K562 (cell line): ENCODE measurements around the gene POLL. TPM values are rescaled to one million over a fixed set of nuclear protein-coding genes. Genes with fewer than 3 reads are reported as not detected.

Experiments
- CBFA2T2 ChIP-seq: fragments of 450-650 bp; conservative IDR thresholded peaks from 2 replicates; pipeline ENCODE4 v1.6.1; 2017; ENCODE audit warnings: mild to moderate bottlenecking
- CCNT2 ChIP-seq: IDR thresholded peaks from 2 replicates; pipeline ENCODE4 v1.6.1; 2011; ENCODE audit warnings: borderline replicate concordance, low read depth, mild to moderate bottlenecking, moderate library complexity, mixed read lengths, low read length; ENCODE audit not compliant: insufficient read length; ENCODE audit errors: extremely low read depth
- DPF2 ChIP-seq: fragments of 450-650 bp; IDR thresholded peaks from 2 replicates; pipeline ENCODE4 v1.6.1; 2016
- FOXJ2 ChIP-seq: fragments of 200-800 bp; sonication (Bioruptor generic); IDR thresholded peaks from 2 replicates; pipeline ENCODE4 v1.6.1; 2016; ENCODE audit warnings: missing genetic modification characterization, missing compliant biosample characterization
- HDAC2 ChIP-seq: fragments of 450-650 bp; IDR thresholded peaks from 2 replicates; pipeline ENCODE4 v1.6.1; 2016; ENCODE audit warnings: mild to moderate bottlenecking
- JUN ChIP-seq, 2 experiments: sonication (generic) in 1 of 2; formaldehyde crosslinking in 1 of 2; IDR thresholded peaks; 2 replicates each; pipeline versions ENCODE4 v1.6.1 to v1.8.0; 2012 to 2022; ENCODE audit warnings: borderline replicate concordance in 2 of 2, mild to moderate bottlenecking in 2 of 2, improper control_type of control experiment in 1 of 2, low read depth in 1 of 2, low read length in 1 of 2, missing genetic modification reagents in 1 of 2
- MAFG ChIP-seq: fragments of 450-650 bp; conservative IDR thresholded peaks from 2 replicates; pipeline ENCODE4 v1.6.1; 2016; ENCODE audit warnings: missing genetic modification characterization, missing compliant biosample characterization
- MBD2 ChIP-seq: sonication (generic); IDR thresholded peaks from 2 replicates; pipeline ENCODE4 v1.6.1; 2016; ENCODE audit warnings: low read depth, borderline replicate concordance
- NCOR1 ChIP-seq: fragments of 450-650 bp; IDR thresholded peaks from 2 replicates; pipeline ENCODE4 v1.6.1; 2016; ENCODE audit warnings: mild to moderate bottlenecking, moderate library complexity
- OTX1 ChIP-seq: fragments of 450-650 bp; formaldehyde crosslinking; IDR thresholded peaks from 2 replicates; pipeline ENCODE4 v1.4.0; 2022; ENCODE audit warnings: mild to moderate bottlenecking
- RBM34 ChIP-seq: fragments of 200-400 bp; formaldehyde crosslinking; IDR thresholded peaks from 2 replicates; pipeline ENCODE4 v1.6.1; 2018; ENCODE audit warnings: low read length, borderline replicate concordance; ENCODE audit not compliant: insufficient read depth
- RCOR1 ChIP-seq, 2 experiments: IDR thresholded peaks; 2 replicates each; pipeline ENCODE4 v1.6.1; 2012; ENCODE audit warnings: low read depth in 2 of 2, low read length in 2 of 2, borderline replicate concordance in 1 of 2, improper control_type of control experiment in 1 of 2
- SMARCA4 ChIP-seq: fragments of 450-650 bp; IDR thresholded peaks from 2 replicates; pipeline ENCODE4 v1.6.1; 2016
- STAT5A ChIP-seq: IDR thresholded peaks from 2 replicates; pipeline ENCODE4 v1.6.1; 2012; ENCODE audit warnings: low read length, inconsistent platforms, borderline replicate concordance
- TEAD4 ChIP-seq, 2 experiments: sonication (generic) in 1 of 2; formaldehyde crosslinking in 1 of 2; IDR thresholded peaks; 2 replicates each; pipeline versions ENCODE4 v1.6.1 to v1.8.0; 2012 to 2022; ENCODE audit warnings: borderline replicate concordance in 1 of 2, inconsistent platforms in 1 of 2, low read length in 1 of 2, mild to moderate bottlenecking in 1 of 2, missing genetic modification reagents in 1 of 2
- ZNF77 ChIP-seq: fragments of 250-450 bp; sonication (Bioruptor Pico); IDR thresholded peaks from 2 replicates; pipeline ENCODE4 v1.5.0; 2020
- polyA plus RNA-seq, 8 experiments: library from polyadenylated mRNA; depleted of rRNA in 4 of 8; stranded (reverse) in 5 of 8; unstranded in 3 of 8; fragments of >200 nt; fragmentation: Nextera tagmentation in 2 of 8; fragmentation: Illumina TruSeq in 1 of 8; extraction: Ambion mirVana in 2 of 8; extraction: Trizol in 1 of 8; gene quantifications; 2 replicates each; pipeline versions ENCODE4 v1.2.1 to v1.2.3, GENCODE V29; 2011 to 2014; ENCODE audit warnings: inconsistent platforms in 1 of 8, missing spikeins in 1 of 8
- total RNA-seq, 7 experiments: library from RNA; depleted of rRNA in 6 of 7; stranded (reverse); fragments of >200 nt in 6 of 7; fragmentation: Illumina TruSeq in 2 of 7; extraction: Trizol in 2 of 7; gene quantifications; 2 replicates each; pipeline versions ENCODE4 v1.2.1 to v1.2.3, GENCODE V29; 2011 to 2021; ENCODE audit warnings: low replicate concordance in 1 of 7
- TF ChIP-seq, protein P1 (sequence below): sonication (generic); IDR thresholded peaks from 2 replicates; pipeline ENCODE4 v1.6.1; 2016
- TF ChIP-seq, protein P2 (sequence below): IDR thresholded peaks from 2 replicates; pipeline ENCODE4 v1.6.1; 2012; ENCODE audit warnings: low read depth, low read length, improper control_type of control experiment, borderline replicate concordance
- TF ChIP-seq, protein P3 (sequence below): sonication (generic); formaldehyde crosslinking; IDR thresholded peaks from 2 replicates; pipeline ENCODE4 v1.8.0; 2022; ENCODE audit warnings: mild to moderate bottlenecking, missing genetic modification reagents
- TF ChIP-seq, protein P4 (sequence below): fragments of 200-800 bp; sonication (Bioruptor generic); IDR thresholded peaks from 2 replicates; pipeline ENCODE4 v1.6.1; 2017; ENCODE audit warnings: missing genetic modification characterization, missing compliant biosample characterization

The POLL gene
- total and polyA plus RNA-seq, 9 of the 15 experiments (the other 6 are each of a cell fraction or from before 2014, with no cell fraction given), result 1.2 to 18.7 (median 10.9) TPM

DNA sequence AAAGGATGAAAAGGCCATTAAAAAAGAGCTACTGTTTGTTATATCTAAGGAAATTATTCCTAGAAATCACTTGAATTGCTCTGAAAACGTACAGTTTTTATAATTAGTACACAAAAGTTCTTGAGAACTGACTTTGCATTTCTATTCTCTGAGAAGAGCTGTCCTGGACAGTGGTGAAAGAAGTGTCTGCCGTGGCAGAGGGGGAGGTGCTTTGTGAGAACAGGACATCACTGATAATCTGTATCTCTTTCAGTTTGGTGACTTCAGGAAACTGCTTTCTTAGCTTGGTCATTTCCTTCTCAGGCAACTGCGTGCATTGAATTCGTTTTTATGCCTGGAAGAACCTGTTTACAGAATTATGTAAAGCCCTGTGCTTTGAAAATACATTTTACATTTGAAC is 52.1 kb downstream of the POLL start (continued):
- TF ChIP-seq, protein P1, sequence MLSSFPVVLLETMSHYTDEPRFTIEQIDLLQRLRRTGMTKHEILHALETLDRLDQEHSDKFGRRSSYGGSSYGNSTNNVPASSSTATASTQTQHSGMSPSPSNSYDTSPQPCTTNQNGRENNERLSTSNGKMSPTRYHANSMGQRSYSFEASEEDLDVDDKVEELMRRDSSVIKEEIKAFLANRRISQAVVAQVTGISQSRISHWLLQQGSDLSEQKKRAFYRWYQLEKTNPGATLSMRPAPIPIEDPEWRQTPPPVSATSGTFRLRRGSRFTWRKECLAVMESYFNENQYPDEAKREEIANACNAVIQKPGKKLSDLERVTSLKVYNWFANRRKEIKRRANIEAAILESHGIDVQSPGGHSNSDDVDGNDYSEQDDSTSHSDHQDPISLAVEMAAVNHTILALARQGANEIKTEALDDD, result peak; percentile 47; the same call in 1 of the 2 replicates
- TF ChIP-seq RCOR1 (IDR thresholded peaks at IDR 0.05; ENCODE audit: borderline replicate concordance in 1 of 2, low read depth in 2 of 2, low read length in 2 of 2) (peak in 1 of 2 experiments; percentile 83; a peak in 2 of 4 replicates), MBD2 (peak; percentile 35; the same call in 1 of the 2 replicates), TEAD4 (IDR thresholded peaks at IDR 0.05; ENCODE audit: low read length) (peak; percentile 59), TEAD4 (CRISPR knock-in tag; IDR thresholded peaks at IDR 0.05; ENCODE audit: borderline replicate concordance) (no peak), OTX1 (CRISPR knock-in tag) (no peak), MAFG (tag) (0 out of 2 replicates have a peak, but pooled peaks have one; percentile 25), CCNT2 (peak; percentile 28), ZNF77 (no peak), JUN (IDR thresholded peaks at IDR 0.05; ENCODE audit: borderline replicate concordance, low read depth, low read length) (no peak), JUN (CRISPR knock-in tag; IDR thresholded peaks at IDR 0.05; ENCODE audit: borderline replicate concordance) (no peak), NCOR1 (peak; percentile 68), RBM34 (no peak), HDAC2 (0 out of 2 replicates have a peak, but pooled peaks have one; percentile 43), CBFA2T2 (peak; percentile 51; the same call in 1 of the 2 replicates), SMARCA4 (peak; percentile 86), DPF2 (peak; percentile 85), FOXJ2 (no peak), STAT5A (no peak)
- TF ChIP-seq, protein P2, sequence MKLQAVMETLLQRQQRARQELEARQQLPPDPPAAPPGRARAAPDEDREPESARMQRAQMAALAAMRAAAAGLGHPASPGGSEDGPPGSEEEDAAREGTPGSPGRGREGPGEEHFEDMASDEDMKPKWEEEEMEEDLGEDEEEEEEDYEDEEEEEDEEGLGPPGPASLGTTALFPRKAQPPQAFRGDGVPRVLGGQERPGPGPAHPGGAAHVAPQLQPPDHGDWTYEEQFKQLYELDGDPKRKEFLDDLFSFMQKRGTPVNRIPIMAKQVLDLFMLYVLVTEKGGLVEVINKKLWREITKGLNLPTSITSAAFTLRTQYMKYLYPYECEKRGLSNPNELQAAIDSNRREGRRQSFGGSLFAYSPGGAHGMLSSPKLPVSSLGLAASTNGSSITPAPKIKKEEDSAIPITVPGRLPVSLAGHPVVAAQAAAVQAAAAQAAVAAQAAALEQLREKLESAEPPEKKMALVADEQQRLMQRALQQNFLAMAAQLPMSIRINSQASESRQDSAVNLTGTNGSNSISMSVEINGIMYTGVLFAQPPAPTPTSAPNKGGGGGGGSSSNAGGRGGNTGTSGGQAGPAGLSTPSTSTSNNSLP, result peak; percentile 17; the same call in 1 of the 2 replicates
- TF ChIP-seq, protein P3, sequence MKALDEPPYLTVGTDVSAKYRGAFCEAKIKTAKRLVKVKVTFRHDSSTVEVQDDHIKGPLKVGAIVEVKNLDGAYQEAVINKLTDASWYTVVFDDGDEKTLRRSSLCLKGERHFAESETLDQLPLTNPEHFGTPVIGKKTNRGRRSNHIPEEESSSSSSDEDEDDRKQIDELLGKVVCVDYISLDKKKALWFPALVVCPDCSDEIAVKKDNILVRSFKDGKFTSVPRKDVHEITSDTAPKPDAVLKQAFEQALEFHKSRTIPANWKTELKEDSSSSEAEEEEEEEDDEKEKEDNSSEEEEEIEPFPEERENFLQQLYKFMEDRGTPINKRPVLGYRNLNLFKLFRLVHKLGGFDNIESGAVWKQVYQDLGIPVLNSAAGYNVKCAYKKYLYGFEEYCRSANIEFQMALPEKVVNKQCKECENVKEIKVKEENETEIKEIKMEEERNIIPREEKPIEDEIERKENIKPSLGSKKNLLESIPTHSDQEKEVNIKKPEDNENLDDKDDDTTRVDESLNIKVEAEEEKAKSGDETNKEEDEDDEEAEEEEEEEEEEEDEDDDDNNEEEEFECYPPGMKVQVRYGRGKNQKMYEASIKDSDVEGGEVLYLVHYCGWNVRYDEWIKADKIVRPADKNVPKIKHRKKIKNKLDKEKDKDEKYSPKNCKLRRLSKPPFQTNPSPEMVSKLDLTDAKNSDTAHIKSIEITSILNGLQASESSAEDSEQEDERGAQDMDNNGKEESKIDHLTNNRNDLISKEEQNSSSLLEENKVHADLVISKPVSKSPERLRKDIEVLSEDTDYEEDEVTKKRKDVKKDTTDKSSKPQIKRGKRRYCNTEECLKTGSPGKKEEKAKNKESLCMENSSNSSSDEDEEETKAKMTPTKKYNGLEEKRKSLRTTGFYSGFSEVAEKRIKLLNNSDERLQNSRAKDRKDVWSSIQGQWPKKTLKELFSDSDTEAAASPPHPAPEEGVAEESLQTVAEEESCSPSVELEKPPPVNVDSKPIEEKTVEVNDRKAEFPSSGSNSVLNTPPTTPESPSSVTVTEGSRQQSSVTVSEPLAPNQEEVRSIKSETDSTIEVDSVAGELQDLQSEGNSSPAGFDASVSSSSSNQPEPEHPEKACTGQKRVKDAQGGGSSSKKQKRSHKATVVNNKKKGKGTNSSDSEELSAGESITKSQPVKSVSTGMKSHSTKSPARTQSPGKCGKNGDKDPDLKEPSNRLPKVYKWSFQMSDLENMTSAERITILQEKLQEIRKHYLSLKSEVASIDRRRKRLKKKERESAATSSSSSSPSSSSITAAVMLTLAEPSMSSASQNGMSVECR (CRISPR knock-in tag), result no peak
- TF ChIP-seq, protein P4, sequence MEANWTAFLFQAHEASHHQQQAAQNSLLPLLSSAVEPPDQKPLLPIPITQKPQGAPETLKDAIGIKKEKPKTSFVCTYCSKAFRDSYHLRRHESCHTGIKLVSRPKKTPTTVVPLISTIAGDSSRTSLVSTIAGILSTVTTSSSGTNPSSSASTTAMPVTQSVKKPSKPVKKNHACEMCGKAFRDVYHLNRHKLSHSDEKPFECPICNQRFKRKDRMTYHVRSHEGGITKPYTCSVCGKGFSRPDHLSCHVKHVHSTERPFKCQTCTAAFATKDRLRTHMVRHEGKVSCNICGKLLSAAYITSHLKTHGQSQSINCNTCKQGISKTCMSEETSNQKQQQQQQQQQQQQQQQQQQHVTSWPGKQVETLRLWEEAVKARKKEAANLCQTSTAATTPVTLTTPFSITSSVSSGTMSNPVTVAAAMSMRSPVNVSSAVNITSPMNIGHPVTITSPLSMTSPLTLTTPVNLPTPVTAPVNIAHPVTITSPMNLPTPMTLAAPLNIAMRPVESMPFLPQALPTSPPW, result peak; percentile 18; the same call in 1 of the 2 replicates
